Measurements from ENCODE around the gene KL. TPM values are rescaled to one million over a fixed set of nuclear protein-coding genes. Genes with fewer than 3 reads are reported as not detected.

The KL gene
- total RNA-seq, result under 0.01 TPM in 1 of 2 replicates, not detected in the other

GRCh38 chr13:33016414-33017322 is at the start of gene KL:
KL (plus strand) TSS chr13:33016423; CDS start chr13:33016441, 18 bp downstream.

